ENCODE measurements around the gene LRRC4B.
"Not testable (repeated sequence)": the region's sequence is repeated elsewhere in the genome, so short reads cannot be mapped to it uniquely, and the experiment has no call there.

Gene LRRC4B

DNA sequence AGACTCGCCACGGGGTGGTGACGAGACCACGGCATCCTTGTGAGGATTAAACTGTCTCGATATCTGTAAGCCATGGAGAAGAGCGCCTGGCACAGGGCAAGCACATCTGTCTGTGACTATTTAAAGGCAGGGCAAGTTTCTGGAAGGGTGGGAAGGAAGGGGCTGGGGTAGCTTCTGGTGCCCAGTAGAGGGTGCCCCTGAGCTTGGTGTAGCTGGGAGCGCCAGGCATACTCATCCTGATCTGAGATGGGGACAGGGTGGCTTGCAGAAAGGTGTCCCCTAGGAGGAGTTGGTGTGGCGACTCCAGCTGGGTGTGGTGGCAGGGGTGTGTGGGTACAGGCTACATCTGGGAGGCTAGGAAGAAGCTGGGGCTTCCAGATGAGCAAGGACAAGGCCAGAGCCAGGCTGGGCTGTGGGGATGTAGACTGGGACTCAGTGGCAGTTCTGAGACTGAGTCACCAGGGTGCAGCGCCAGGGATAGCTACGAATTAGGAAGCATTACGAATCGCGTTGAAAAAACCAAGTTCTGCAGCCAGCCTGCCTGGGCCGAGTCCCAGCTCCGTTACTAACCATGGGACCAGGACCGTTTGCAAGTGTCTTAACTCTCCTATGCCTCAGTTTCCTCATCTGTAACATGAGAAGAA is 31.5 kb downstream of the LRRC4B start:
- Mint-ChIP-seq H3K9me3 (peaks cover 4% of the 10 kb centered on the region), H3K36me3 (no peaks in the 10 kb centered on the region), H3K27me3 (peaks cover 35% of the 10 kb centered on the region), H3K4me1 (peaks cover 2% of the 10 kb centered on the region), H3K4me3 (no peak overlapping the region), H3K27ac (no peak overlapping the region)
- DNase-seq, result no peak
- CTCF ChIA-PET, result interaction anchor here (1.0 to 5.3 kb wide), 9 partner anchors 8 to 385 kb away, joined by 3 to 36 read pairs (median 10); no protein-coding TSS in a partner anchor

DNA sequence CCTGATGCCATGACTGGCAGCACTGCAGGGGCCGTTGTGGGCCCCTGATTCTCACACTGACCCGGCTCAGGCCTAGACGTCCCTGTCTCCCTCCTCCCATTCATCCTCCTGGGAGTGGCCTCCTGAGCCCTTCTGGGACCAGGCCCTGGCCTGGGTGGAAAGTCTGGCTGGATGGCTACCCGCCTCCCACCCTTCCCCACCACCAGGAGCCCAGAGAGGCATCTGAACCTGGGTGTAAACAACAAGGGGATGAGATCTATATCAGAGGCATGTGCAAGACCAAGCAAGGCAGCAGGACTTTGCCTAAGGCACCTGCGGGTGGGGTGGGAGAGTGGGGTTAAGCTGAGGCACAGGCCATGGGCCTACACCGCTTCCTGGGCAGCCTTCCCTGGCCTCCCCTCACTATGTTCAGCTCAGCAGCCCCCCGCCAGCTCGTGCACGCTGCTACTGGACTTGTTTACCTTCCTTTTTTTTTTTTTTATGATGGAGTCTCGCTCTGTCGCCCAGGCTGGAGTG is 32.5 kb downstream of the LRRC4B start:
- Mint-ChIP-seq H3K27ac (no peak overlapping the region), H3K4me1 (peaks cover 2% of the 10 kb centered on the region), H3K4me3 (no peak overlapping the region), H3K36me3 (no peaks in the 10 kb centered on the region), H3K9me3 (peaks cover 4% of the 10 kb centered on the region), H3K27me3 (peaks cover 38% of the 10 kb centered on the region)
- DNase-seq, result no peak
- CTCF ChIA-PET, result interaction anchor here (1.0 to 5.3 kb wide), 3 partner anchors 20 to 386 kb away, joined by 3 to 36 read pairs (median 15); no protein-coding TSS in a partner anchor

DNA sequence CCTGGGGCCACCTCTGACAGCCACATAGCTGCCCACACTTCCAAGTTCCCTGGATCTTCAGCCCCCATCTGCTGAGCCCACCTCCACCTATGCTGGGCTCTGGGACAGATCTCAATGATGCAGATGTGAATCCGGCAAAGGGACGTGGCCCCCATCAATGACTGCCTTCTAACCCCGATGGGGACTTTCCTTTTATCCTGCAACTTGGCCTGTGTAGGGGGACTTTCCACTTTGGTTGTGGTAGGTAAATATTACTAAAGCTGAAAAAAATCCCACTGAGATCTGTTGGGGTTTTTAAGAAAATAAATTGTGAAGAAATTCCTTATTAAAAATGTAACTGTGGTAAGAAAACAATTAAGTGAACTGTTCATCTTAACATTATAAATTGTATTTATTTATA is 33.8 kb downstream of the LRRC4B start:
- H3K27me3 Mint-ChIP-seq, result peaks cover 43% of the 10 kb centered on the region
- H3K4me3 Mint-ChIP-seq, result no peak overlapping the region
- DNase-seq, result no peak
- H3K4me1 Mint-ChIP-seq, result peaks cover 2% of the 10 kb centered on the region
- CTCF ChIA-PET, result no interaction called here
- H3K36me3 Mint-ChIP-seq, result no peaks in the 10 kb centered on the region
- H3K27ac Mint-ChIP-seq, result no peak overlapping the region
- H3K9me3 Mint-ChIP-seq, result peaks cover 4% of the 10 kb centered on the region

DNA sequence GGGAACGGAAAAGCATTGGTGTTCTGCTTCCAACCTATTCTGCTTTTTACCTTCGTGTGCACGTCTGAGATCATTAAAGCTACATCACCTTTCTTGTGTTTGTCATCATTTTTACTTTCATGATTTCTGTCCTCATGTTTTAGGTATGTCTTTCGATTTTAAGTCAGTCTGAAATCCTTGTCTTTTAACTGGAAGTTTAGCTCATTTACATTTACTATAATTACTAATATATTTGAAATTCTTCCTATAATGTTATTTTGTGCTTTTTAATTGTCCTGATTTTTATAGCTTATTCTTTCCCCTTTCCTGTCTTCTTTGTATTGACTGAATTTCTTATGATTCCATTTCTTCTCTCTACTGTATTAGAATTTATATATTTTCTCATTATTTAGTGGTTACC is 35.3 kb downstream of the LRRC4B start:
- Mint-ChIP-seq H3K27me3 (peaks cover 47% of the 10 kb centered on the region), H3K4me3 (no peak overlapping the region), H3K27ac (no peak overlapping the region), H3K36me3 (no peaks in the 10 kb centered on the region), H3K4me1 (peaks cover 2% of the 10 kb centered on the region), H3K9me3 (peaks cover 4% of the 10 kb centered on the region)
- DNase-seq, result no peak
- CTCF ChIA-PET, result no interaction called here

GRCh38 chr19:50531171-50531612 is 37.0 kb downstream of the LRRC4B start:
- Mint-ChIP-seq H3K9me3 (peaks cover 4% of the 10 kb centered on the region), H3K27ac (no peak overlapping the region), H3K36me3 (no peaks in the 10 kb centered on the region), H3K27me3 (peaks cover 33% of the 10 kb centered on the region), H3K4me1 (no peaks in the 10 kb centered on the region), H3K4me3 (no peak overlapping the region)
- CTCF ChIA-PET, result no interaction called here
- no peak for DNase-seq

DNA sequence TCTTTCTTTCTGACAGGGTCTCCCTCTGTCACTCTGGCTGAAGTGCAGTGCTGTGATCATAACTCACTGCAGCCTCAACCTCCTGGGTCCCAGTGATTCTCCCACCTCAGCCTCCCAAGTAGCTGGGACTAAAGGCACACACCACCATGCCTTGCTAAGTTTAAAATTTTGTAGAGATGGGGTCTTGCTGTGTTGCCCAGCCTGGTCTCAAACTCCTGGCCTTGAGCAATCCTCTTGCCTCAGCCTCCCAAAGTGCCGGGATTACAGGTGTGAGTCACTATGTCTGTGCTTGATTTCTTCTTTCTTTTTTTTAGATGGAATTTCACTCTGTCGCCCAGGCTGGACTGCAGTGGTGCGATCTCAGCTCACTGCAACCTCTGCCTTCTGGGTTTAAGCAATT is 40.2 kb downstream of the LRRC4B start:
- not testable (repeated sequence) for H3K27ac Mint-ChIP-seq, H3K36me3 Mint-ChIP-seq, H3K9me3 Mint-ChIP-seq, H3K4me1 Mint-ChIP-seq, H3K4me3 Mint-ChIP-seq, DNase-seq
- peaks cover 20% of the 10 kb centered on the region for H3K27me3 Mint-ChIP-seq
- CTCF ChIA-PET, result interaction anchor here (1.9 kb wide), 1 partner anchor 10 kb away, joined by 10 read pairs; no protein-coding TSS in a partner anchor

- Mint-ChIP-seq H3K9me3 (no peaks in the 10 kb centered on the region), H3K4me1 (no peaks in the 10 kb centered on the region), H3K4me3 (no peak overlapping the region), H3K27me3 (peaks cover 7% of the 10 kb centered on the region), H3K36me3 (no peaks in the 10 kb centered on the region), H3K27ac (no peak overlapping the region)
- CTCF ChIA-PET, result interaction anchor here (3.4 kb wide), 1 partner anchor 15 kb away, joined by 10 read pairs; no protein-coding TSS in a partner anchor
- DNase-seq, result no peak
Measured at GRCh38 chr19:50522881-50523280, 45.4 kb downstream of the LRRC4B start.

GRCh38 chr19:50520822-50521465 is 47.3 kb downstream of the LRRC4B start:
- H3K27ac Mint-ChIP-seq, result no peak overlapping the region
- H3K27me3 Mint-ChIP-seq, result peaks cover 14% of the 10 kb centered on the region
- CTCF ChIA-PET, result no interaction called here
- DNase-seq, result no peak
- no peaks in the 10 kb centered on the region for H3K4me1 Mint-ChIP-seq
- H3K36me3 Mint-ChIP-seq, result no peaks in the 10 kb centered on the region
- H3K4me3 Mint-ChIP-seq, result no peak overlapping the region
- no peaks in the 10 kb centered on the region for H3K9me3 Mint-ChIP-seq

DNA sequence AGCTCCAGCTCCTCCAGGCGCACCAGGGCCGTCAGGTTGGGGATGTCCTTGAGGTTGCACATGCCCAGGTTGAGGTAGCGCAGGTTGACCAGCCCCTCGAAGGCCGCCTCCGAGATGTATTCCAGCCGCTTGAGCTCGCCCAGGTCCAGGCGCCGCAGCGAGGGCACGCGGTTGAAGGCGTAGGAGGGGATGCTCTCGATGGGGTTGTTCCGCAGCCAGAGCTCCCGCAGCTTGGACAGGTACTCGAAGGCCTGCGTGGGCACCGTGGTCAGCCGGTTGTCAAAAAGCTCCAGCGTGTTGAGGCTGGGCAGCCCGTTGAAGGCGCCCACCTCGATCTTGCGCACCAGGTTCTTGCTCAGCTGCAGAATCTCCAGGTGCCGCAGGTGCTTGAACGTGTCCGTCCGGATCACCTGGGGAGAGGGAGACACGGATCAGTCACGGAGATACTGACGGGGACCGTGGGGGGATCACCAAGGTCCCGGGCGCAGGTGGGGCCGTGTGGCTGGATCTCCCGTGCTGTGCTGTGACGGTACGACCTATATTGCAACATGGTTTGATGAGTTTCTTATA is 49.1 kb downstream of the LRRC4B start:
- no peak overlapping the region for H3K4me3 Mint-ChIP-seq
- H3K27me3 Mint-ChIP-seq, result peaks cover 33% of the 10 kb centered on the region
- DNase-seq, result no peak
- H3K36me3 Mint-ChIP-seq, result no peaks in the 10 kb centered on the region
- no peaks in the 10 kb centered on the region for H3K9me3 Mint-ChIP-seq
- CTCF ChIA-PET, result interaction anchor here (1.0 to 1.3 kb wide), 2 partner anchors 36 to 37 kb away, joined by 3 to 4 read pairs; no protein-coding TSS in a partner anchor
- peaks cover 4% of the 10 kb centered on the region for H3K4me1 Mint-ChIP-seq
- no peak overlapping the region for H3K27ac Mint-ChIP-seq

- H3K9me3 Mint-ChIP-seq, result no peaks in the 10 kb centered on the region
- H3K36me3 Mint-ChIP-seq, result no peaks in the 10 kb centered on the region
- H3K4me3 Mint-ChIP-seq, result no peak overlapping the region
- peaks cover 40% of the 10 kb centered on the region for H3K27me3 Mint-ChIP-seq
- H3K27ac Mint-ChIP-seq, result no peak overlapping the region
- no peak for DNase-seq
- H3K4me1 Mint-ChIP-seq, result peaks cover 4% of the 10 kb centered on the region
- CTCF ChIA-PET, result interaction anchor here (1.0 to 1.3 kb wide), 2 partner anchors 35 to 38 kb away, joined by 3 to 4 read pairs; no protein-coding TSS in a partner anchor
Measured at GRCh38 chr19:50518091-50519005, 49.9 kb downstream of the LRRC4B start.

GRCh38 chr19:50517704-50518075 is 50.5 kb downstream of the LRRC4B start:
- H3K27me3 Mint-ChIP-seq, result peaks cover 47% of the 10 kb centered on the region
- CTCF ChIA-PET, result no interaction called here

GRCh38 chr19:50516964-50517703 is 51.1 kb downstream of the LRRC4B start:
- Mint-ChIP-seq H3K9me3 (no peaks in the 10 kb centered on the region), H3K36me3 (no peaks in the 10 kb centered on the region), H3K27ac (no peak overlapping the region), H3K27me3 (peaks cover 50% of the 10 kb centered on the region), H3K4me1 (peaks cover 4% of the 10 kb centered on the region), H3K4me3 (no peak overlapping the region)
- no peak for DNase-seq
- CTCF ChIA-PET, result no interaction called here

More at GRCh38 chr19:50517704-50518075, 50.5 kb downstream of the LRRC4B start:
- Mint-ChIP-seq H3K27ac (no peak overlapping the region), H3K4me1 (peaks cover 4% of the 10 kb centered on the region), H3K9me3 (no peaks in the 10 kb centered on the region), H3K4me3 (no peak overlapping the region), H3K36me3 (no peaks in the 10 kb centered on the region)
- no peak for DNase-seq

DNA sequence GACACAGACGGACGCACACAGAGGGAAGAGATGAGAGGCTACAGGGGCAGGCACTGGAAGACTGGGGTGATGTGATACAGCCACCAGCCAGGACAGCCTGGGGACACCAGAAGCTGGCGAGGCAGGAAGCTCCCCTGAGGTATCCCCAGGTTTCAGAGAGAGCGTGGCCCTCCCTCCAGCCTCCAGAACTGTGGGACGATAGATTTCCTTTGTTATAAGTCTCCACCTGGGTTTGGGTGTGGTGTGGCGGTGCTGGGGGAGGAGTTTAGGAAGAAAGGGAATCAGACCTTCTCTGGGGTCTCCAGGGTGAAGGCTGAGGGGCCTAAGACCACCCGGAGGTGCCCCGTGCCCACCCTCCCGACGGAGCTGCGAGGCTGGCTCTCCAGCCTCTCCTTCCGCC is 51.8 kb downstream of the LRRC4B start:
- no peak for DNase-seq
- H3K4me3 Mint-ChIP-seq, result no peak overlapping the region
- H3K27ac Mint-ChIP-seq, result no peak overlapping the region
- CTCF ChIA-PET, result no interaction called here
- H3K36me3 Mint-ChIP-seq, result no peaks in the 10 kb centered on the region
- H3K4me1 Mint-ChIP-seq, result peaks cover 8% of the 10 kb centered on the region
- no peaks in the 10 kb centered on the region for H3K9me3 Mint-ChIP-seq
- H3K27me3 Mint-ChIP-seq, result peaks cover 52% of the 10 kb centered on the region

Measured in activated naive CD4-positive, alpha-beta T cell treated with anti-CD3 and anti-CD28 coated beads, Interleukin-2, amount 10 ng/mL, durations not matched to agents 7 days and 5 days (primary cell).